ENCODE measurements around the gene P2RX6. TPM values are rescaled to one million over a fixed set of nuclear protein-coding genes. Genes with fewer than 3 reads are reported as not detected.
A peak's percentile ranks its signal among the peaks of the same experiment; 100 is the strongest.

P2RX6 gene
- total RNA-seq, 4 donors from 2014 or later, result 0.35 to 0.47 (median 0.40) TPM; not detected in 1

DNA sequence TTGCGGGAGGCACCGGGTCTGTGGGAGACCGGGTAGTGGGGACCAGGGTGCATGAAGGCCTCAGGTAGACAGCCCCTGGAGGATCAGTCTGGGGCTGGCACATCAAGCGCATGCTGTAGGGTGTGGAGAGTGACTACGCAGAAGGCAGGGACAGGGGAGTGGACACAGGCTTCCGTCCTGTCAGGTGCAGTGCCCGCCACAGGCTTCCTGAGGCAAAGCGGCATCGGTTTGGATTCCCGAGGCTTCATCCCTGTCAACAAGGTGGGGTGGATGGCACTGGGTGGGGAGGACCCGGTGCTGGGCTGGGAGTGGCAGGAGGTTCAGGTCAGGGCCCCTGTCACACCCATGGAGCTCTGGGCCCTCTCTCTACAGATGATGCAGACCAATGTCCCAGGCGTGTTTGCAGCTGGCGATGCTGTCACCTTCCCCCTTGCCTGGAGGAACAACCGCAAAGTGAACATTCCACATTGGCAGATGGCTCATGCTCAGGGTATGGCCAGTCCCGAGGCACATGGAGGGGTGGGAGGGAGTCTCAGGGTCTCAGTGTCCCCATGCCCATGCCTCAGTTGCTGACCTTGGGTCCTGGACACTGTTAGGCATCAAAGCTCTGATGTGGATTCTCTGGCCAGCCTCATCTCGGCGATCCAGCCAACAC lies 37.3 kb upstream of the P2RX6 start:
- Histone ChIP-seq H3K9me3 (peaks cover 0 to 9% (median 0%) of the 10 kb centered on the region in 3 donors), H3K4me3 (no peak overlapping the region), H3K27me3 (no peaks in the 10 kb centered on the region), H3K27ac (no peak overlapping the region), H3K36me3 (no peaks in the 10 kb centered on the region), H3K4me1 (peaks cover 3 to 29% (median 19%) of the 10 kb centered on the region in 3 donors)
- no peak for TF ChIP-seq POLR2A (IDR thresholded peaks at IDR 0.05)
- TF ChIP-seq EP300 (IDR thresholded peaks at IDR 0.05), result no peak
- TF ChIP-seq POLR2AphosphoS5 (IDR thresholded peaks at IDR 0.05), result no peak
- TF ChIP-seq, protein P1, sequence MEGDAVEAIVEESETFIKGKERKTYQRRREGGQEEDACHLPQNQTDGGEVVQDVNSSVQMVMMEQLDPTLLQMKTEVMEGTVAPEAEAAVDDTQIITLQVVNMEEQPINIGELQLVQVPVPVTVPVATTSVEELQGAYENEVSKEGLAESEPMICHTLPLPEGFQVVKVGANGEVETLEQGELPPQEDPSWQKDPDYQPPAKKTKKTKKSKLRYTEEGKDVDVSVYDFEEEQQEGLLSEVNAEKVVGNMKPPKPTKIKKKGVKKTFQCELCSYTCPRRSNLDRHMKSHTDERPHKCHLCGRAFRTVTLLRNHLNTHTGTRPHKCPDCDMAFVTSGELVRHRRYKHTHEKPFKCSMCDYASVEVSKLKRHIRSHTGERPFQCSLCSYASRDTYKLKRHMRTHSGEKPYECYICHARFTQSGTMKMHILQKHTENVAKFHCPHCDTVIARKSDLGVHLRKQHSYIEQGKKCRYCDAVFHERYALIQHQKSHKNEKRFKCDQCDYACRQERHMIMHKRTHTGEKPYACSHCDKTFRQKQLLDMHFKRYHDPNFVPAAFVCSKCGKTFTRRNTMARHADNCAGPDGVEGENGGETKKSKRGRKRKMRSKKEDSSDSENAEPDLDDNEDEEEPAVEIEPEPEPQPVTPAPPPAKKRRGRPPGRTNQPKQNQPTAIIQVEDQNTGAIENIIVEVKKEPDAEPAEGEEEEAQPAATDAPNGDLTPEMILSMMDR (IDR thresholded peaks at IDR 0.05), result no peak
- WGBS, 2 donors (ENCODE audit: low coverage in 1 of 2), result 63 to 81% methylated on average over 3 to 5 of the region's 17 CpGs
- ATAC-seq, result no peak

DNA sequence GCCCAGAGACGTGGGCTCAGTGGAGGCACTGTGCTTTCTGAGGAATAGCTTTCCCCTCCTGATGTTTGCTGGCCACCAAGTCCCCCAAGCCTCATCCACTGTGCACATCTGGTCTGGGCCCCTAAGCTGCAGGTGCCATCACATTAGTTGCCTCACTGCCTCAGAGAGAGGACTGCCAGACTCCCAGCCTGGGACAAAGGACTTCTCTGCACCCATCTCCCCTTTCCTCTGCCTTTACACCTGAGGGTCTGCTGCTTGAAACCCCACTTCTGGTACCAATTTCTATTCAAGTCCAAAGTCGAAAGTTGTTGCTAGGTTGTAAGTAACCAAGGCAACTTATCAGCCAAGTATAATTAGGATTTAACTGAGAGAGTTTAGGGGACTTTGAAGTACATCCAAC lies 36.5 kb upstream of the P2RX6 start:
- no peaks in the 10 kb centered on the region for H3K36me3 ChIP-seq
- ATAC-seq, result no peak
- peaks cover 0 to 9% (median 0%) of the 10 kb centered on the region in 3 donors for H3K9me3 ChIP-seq
- H3K27ac ChIP-seq, result no peak overlapping the region
- H3K27me3 ChIP-seq, result no peaks in the 10 kb centered on the region
- H3K4me3 ChIP-seq, result no peak overlapping the region
- 60 to 71% methylated on average over 1 of the region's 2 CpGs for WGBS, 2 donors (ENCODE audit: low coverage in 1 of 2)
- TF ChIP-seq POLR2AphosphoS5 (IDR thresholded peaks at IDR 0.05), result no peak
- TF ChIP-seq EP300 (IDR thresholded peaks at IDR 0.05), result no peak
- TF ChIP-seq, protein P1 (IDR thresholded peaks at IDR 0.05), result no peak
- no peak for TF ChIP-seq POLR2A (IDR thresholded peaks at IDR 0.05)
- H3K4me1 ChIP-seq, result peaks cover 3 to 36% (median 26%) of the 10 kb centered on the region in 3 donors

DNA sequence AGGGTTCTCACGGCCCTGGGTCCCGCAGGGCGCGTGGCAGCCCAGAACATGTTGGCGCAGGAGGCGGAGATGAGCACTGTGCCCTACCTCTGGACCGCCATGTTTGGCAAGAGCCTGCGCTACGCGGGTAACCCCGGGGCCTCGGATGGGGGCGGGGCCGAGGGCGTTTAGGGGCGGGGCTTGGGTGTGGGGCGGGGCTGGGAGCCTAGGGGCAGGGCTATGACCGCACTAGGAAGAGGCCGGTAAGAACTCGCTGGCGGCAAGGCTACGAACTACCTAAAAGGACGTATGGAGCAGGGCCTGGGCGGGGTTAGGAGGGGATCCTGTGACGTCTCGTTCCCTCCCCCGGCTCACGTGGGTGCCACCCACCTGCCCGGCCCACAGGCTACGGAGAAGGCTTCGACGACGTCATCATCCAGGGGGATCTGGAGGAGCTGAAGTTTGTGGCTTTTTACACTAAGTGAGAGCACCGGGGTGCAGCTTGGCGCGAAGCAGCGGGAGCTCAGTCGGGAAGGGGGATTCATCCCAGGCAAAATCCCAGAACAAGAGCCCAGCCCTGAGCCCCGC lies 35.6 kb upstream of the P2RX6 start:
- peak; percentile 59 for ATAC-seq
- peak overlapping the region in 3 of 4 donors; percentile 27 to 95 (median 94) for H3K27ac ChIP-seq
- TF ChIP-seq EP300 (IDR thresholded peaks at IDR 0.05) (no peak), POLR2AphosphoS5 (IDR thresholded peaks at IDR 0.05) (no peak), POLR2A (IDR thresholded peaks at IDR 0.05) (no peak)
- TF ChIP-seq, protein P1 (IDR thresholded peaks at IDR 0.05), result no peak
- H3K36me3 ChIP-seq, result peaks cover 0 to 7% of the 10 kb centered on the region in 2 donors
- peak overlapping the region in 1 of 2 donors; percentile 40 for H3K4me3 ChIP-seq
- H3K4me1 ChIP-seq, result peaks cover 3 to 45% (median 32%) of the 10 kb centered on the region in 3 donors
- 0% methylated on average over 1 of the region's 39 CpGs; no CpG with 5 or more reads in 1 of the 2 donors for WGBS, 2 donors (ENCODE audit: low coverage in 1 of 2)
- H3K9me3 ChIP-seq, result peaks cover 0 to 9% (median 0%) of the 10 kb centered on the region in 3 donors
- H3K27me3 ChIP-seq, result no peaks in the 10 kb centered on the region

DNA sequence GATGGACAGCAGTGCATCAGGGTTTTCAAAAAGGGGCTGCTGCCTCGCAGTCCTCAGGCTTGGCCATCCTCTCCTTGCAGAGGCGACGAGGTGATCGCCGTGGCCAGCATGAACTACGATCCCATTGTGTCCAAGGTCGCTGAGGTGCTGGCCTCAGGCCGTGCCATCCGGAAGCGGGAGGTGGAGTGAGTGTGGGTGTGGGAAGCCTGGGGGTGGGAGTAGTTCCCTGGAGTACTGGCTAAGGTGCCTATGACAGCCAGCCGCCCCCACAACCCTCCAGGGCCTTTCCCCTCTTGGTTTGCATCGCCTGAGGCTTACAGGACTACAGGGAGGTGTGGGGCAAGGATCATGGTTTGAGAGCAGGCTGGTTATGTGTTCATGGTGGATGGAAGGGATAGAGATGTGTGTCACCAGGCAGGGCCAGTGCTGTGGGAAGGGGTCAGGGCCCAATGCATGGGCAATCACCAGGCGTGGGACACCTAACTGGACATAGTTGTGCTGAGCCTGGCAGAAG lies 35.0 kb upstream of the P2RX6 start:
- Histone ChIP-seq H3K4me1 (peaks cover 3 to 49% (median 32%) of the 10 kb centered on the region in 3 donors), H3K36me3 (peaks cover 0 to 14% of the 10 kb centered on the region in 2 donors), H3K27ac (peak overlapping the region in 3 of 4 donors; percentile 27 to 95 (median 94)), H3K4me3 (peak overlapping the region in 1 of 2 donors; percentile 40), H3K27me3 (no peaks in the 10 kb centered on the region), H3K9me3 (peaks cover 0 to 9% (median 0%) of the 10 kb centered on the region in 3 donors)
- 100% methylated on average over 1 of the region's 13 CpGs; no CpG with 5 or more reads in 1 of the 2 donors for WGBS, 2 donors (ENCODE audit: low coverage in 1 of 2)
- no peak for TF ChIP-seq POLR2A (IDR thresholded peaks at IDR 0.05)
- no peak for TF ChIP-seq POLR2AphosphoS5 (IDR thresholded peaks at IDR 0.05)
- TF ChIP-seq EP300 (IDR thresholded peaks at IDR 0.05), result no peak
- TF ChIP-seq, protein P1 (IDR thresholded peaks at IDR 0.05), result no peak
- no peak for ATAC-seq
